Measurements from ENCODE around the gene MTFR1L.

DNA sequence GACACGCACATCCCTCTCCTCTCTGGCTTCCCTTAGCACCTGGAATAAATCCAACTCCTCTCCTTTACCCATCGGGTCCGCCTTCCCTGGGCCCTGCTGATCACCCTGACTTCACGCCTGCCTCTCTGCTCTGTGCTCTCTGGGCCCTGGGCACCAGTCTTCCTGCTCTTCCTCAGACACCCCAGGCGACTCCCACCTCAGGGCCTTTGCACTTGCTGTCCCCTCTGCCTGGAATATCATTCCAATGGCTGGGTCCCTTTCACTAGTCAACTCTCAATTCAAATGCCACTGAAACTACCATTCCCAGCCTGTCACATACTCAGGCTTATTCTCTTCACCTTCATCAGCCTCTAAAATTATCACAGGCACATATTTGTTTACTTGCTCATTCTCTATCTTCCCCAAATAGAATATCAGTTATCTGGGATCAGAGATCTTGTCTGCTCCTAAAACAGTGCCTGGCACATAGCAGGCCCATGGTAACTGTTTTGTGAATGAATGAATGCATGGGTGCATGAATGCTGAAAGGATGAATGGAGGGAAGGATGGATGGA, 47.0 kb upstream of the MTFR1L start:
- TF ChIP-seq, protein P1, sequence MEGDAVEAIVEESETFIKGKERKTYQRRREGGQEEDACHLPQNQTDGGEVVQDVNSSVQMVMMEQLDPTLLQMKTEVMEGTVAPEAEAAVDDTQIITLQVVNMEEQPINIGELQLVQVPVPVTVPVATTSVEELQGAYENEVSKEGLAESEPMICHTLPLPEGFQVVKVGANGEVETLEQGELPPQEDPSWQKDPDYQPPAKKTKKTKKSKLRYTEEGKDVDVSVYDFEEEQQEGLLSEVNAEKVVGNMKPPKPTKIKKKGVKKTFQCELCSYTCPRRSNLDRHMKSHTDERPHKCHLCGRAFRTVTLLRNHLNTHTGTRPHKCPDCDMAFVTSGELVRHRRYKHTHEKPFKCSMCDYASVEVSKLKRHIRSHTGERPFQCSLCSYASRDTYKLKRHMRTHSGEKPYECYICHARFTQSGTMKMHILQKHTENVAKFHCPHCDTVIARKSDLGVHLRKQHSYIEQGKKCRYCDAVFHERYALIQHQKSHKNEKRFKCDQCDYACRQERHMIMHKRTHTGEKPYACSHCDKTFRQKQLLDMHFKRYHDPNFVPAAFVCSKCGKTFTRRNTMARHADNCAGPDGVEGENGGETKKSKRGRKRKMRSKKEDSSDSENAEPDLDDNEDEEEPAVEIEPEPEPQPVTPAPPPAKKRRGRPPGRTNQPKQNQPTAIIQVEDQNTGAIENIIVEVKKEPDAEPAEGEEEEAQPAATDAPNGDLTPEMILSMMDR (conservative IDR thresholded peaks at IDR 0.05; ENCODE audit: low read length): no peak
- no peak for TF ChIP-seq EZH2phosphoT487 (IDR thresholded peaks at IDR 0.05; ENCODE audit: borderline replicate concordance, low read depth, low read length)

All from OCI-LY7 (cell line).